Endodermal cell (in vitro differentiated cells): ENCODE results near the gene GPR34. TPM values are rescaled to one million over a fixed set of nuclear protein-coding genes. Genes with fewer than 3 reads are reported as not detected.

ENCODE experiments used
- DNase-seq: peaks from one replicate; pipeline ENCODE4 v3.0.0-alpha.2; 2017
- H3K27ac ChIP-seq: 2 replicates; pipeline ENCODE4 v1.5.1; 2013; ENCODE audit warnings: mild to moderate bottlenecking, low read depth, low read length, moderate library complexity
- H3K27me3 ChIP-seq: 2 replicates; pipeline ENCODE4 v1.6.1; 2013; ENCODE audit warnings: mild to moderate bottlenecking, low read length, moderate library complexity; ENCODE audit not compliant: insufficient read depth, control insufficient read depth, poor library complexity, severe bottlenecking
- H3K36me3 ChIP-seq: 2 replicates; pipeline ENCODE4 v1.7.0; 2013; ENCODE audit warnings: mild to moderate bottlenecking, low read length, moderate library complexity; ENCODE audit not compliant: control insufficient read depth, insufficient read depth
- H3K4me1 ChIP-seq: one replicate; pipeline ENCODE4 v1.7.0; 2013; ENCODE audit warnings: low read length; ENCODE audit not compliant: control insufficient read depth, insufficient read depth
- H3K4me3 ChIP-seq: 2 replicates; pipeline ENCODE4 v1.5.1; 2013; ENCODE audit warnings: mild to moderate bottlenecking, low read length, moderate library complexity
- H3K9ac ChIP-seq: 2 replicates; pipeline ENCODE4 v1.6.1; 2013; ENCODE audit warnings: mild to moderate bottlenecking, low read length, moderate library complexity; ENCODE audit not compliant: poor library complexity, severe bottlenecking; ENCODE audit errors: extremely low read depth
- H3K9me3 ChIP-seq: 2 replicates; pipeline ENCODE4 v1.6.1; 2013; ENCODE audit warnings: mild to moderate bottlenecking, low read length, moderate library complexity; ENCODE audit not compliant: control insufficient read depth
- H3K27ac Mint-ChIP-seq: 2 replicates; pipeline ENCODE4 v1.8.0; 2020; ENCODE audit warnings: mixed read lengths
- H3K27me3 Mint-ChIP-seq: 2 replicates; pipeline ENCODE4 v1.8.0; 2021; ENCODE audit warnings: mild to moderate bottlenecking, mixed read lengths; ENCODE audit not compliant: insufficient read depth
- H3K36me3 Mint-ChIP-seq: 2 replicates; pipeline ENCODE4 v1.8.0; 2020; ENCODE audit warnings: low read depth, mixed read lengths
- H3K4me1 Mint-ChIP-seq: 2 replicates; pipeline ENCODE4 v1.8.0; 2020; ENCODE audit warnings: mixed read lengths
- H3K4me3 Mint-ChIP-seq: 2 replicates; pipeline ENCODE4 v1.8.0; 2020; ENCODE audit warnings: mild to moderate bottlenecking, moderate library complexity, mixed read lengths
- H3K9me3 Mint-ChIP-seq: 2 replicates; pipeline ENCODE4 v1.8.0; 2020; ENCODE audit warnings: mild to moderate bottlenecking, mixed read lengths
- CTCF ChIP-seq: fragments of 200-600 bp; sonication (generic); conservative IDR thresholded peaks from 2 replicates; pipeline ENCODE4 v1.5.0; 2021; ENCODE audit warnings: antibody characterized with exemption, mild to moderate bottlenecking
- WGBS, 2 experiments: methylation state at CpG; one replicate each; pipeline versions ENCODE4 v1.1.5 to v1.1.7; 2013; ENCODE audit warnings: missing lambda C conversion rate in 2 of 2, mixed read lengths in 1 of 2; ENCODE audit not compliant: insufficient coverage in 1 of 2, insufficient read length in 1 of 2; 5-methylcytosine and 5-hydroxymethylcytosine counted together
- total RNA-seq, 2 donors: library from RNA; stranded (reverse); fragmentation: NEBNext Ultra II Directional in 1 of 2; extraction: Animal tissue kit (Norgen Biotek cat#: 25700) in 1 of 2; gene quantifications; 2 replicates in 1 of 2; 3 replicates in 1 of 2; pipeline ENCODE4 v1.2.1, GENCODE V29; 2021

Gene GPR34
- total RNA-seq, 2 donors from 2014 or later = not detected

DNA sequence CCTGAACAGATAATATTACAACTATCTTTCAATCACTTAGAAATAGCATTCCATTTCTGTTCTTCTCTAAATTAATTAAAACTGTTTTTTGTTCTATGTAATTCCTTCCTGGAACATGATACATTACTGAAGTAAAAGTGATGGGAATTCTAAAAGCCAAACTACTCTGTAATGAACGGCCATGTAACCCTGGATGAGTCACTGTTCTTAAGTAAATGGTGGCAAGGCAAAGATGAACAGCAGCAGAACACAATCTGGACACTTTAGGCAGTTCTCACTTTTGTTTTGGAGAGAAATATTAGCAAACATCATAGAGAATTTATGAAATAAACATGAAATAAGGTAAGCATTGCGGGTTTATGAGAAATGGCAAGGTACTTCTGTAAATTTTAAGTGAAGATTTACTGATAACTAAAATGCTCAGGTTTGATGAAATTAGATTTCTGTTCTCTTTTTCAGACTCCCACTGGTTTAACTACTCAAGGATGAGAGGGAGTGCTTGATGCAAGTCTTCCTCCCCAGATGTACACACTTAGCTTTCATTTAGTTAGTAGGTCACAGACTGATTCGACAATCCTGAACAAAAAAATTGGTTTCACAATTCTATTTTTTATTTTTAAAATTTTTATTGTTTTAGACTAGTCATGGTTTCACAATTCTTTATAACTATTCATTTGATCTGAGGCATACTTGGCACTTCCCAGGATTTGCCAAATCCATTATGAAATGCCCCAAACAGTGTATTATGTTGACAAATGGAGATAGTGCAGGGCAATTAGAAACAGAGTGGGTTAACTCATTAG is 34.2 kb downstream of the GPR34 start:
- H3K9me3 ChIP-seq = peaks cover 28% of the 10 kb centered on the region
- TF ChIP-seq CTCF = no peak
- no peaks in the 10 kb centered on the region for H3K27me3 Mint-ChIP-seq
- H3K4me3 Mint-ChIP-seq = no peak overlapping the region
- peaks cover 42% of the 10 kb centered on the region for H3K9me3 Mint-ChIP-seq
- H3K27ac Mint-ChIP-seq = no peak overlapping the region
- no peak overlapping the region for H3K27ac ChIP-seq
- H3K4me3 ChIP-seq = no peak overlapping the region
- no peaks in the 10 kb centered on the region for H3K4me1 ChIP-seq
- H3K36me3 ChIP-seq = peaks cover 6% of the 10 kb centered on the region
- H3K9ac ChIP-seq = no peak overlapping the region
- no peak for DNase-seq
- 100% methylated on average over 2 of the region's 3 CpGs; no CpG with 5 or more reads in 1 of the 2 experiments for WGBS, 2 experiments
- peaks cover 16% of the 10 kb centered on the region for H3K36me3 Mint-ChIP-seq
- no peaks in the 10 kb centered on the region for H3K27me3 ChIP-seq
- H3K4me1 Mint-ChIP-seq = peaks cover 5% of the 10 kb centered on the region

- Mint-ChIP-seq H3K4me3 (no peak within 1 kb of the TSS), H3K27ac (no peak within 1 kb of the TSS), H3K27me3 (no peaks in the 10 kb centered on the region), H3K36me3 (peaks cover 13% of the 10 kb centered on the region), H3K4me1 (peaks cover 2% of the 10 kb centered on the region), H3K9me3 (peaks cover 34% of the 10 kb centered on the region)
- Histone ChIP-seq H3K36me3 (peaks cover 6% of the 10 kb centered on the region), H3K4me3 (no peak within 1 kb of the TSS), H3K27ac (no peak within 1 kb of the TSS), H3K27me3 (no peaks in the 10 kb centered on the region), H3K9ac (no peak within 1 kb of the TSS), H3K9me3 (peaks cover 20% of the 10 kb centered on the region), H3K4me1 (no peaks in the 10 kb centered on the region)
- no CpG with 5 or more reads among the region's 2 CpGs for WGBS, 2 experiments
- TF ChIP-seq CTCF = no peak
- no peak for DNase-seq
Observed at GRCh38 chrX:41723826-41724225, 35.1 kb downstream of the GPR34 start, which contains the start of gene GPR82. GPR82 (plus strand) TSS chrX:41724181; CDS start chrX:41727027, 2,846 bp downstream.

DNA sequence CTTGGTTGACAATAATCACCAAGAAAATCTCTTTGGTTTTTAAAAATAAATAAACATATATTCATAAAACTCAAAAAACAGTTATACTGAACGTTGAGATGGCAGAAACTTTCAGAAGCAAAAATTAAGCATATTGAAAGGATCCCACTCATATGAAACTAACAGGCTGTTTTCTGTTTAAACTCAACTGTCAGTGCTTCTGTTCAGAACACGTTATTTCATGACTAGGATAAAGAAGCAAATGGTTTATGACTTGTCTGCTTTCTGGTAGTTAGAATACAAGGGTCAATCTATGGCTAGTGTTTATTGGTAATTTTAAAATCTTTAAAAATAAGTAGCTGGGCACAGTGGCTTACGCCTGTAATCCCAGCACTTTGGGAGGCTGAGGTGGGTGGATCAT is 39.4 kb downstream of the GPR34 start:
- no peak overlapping the region for H3K9ac ChIP-seq
- no peak overlapping the region for H3K4me3 Mint-ChIP-seq
- H3K27ac ChIP-seq = no peak overlapping the region
- H3K9me3 ChIP-seq = no peaks in the 10 kb centered on the region
- no peaks in the 10 kb centered on the region for H3K36me3 ChIP-seq
- H3K4me3 ChIP-seq = no peak overlapping the region
- 100% methylated on average over 2 of the region's 3 CpGs; no CpG with 5 or more reads in 1 of the 2 experiments for WGBS, 2 experiments
- no peaks in the 10 kb centered on the region for H3K4me1 Mint-ChIP-seq
- H3K27me3 ChIP-seq = no peaks in the 10 kb centered on the region
- H3K27ac Mint-ChIP-seq = no peak overlapping the region
- H3K27me3 Mint-ChIP-seq = no peaks in the 10 kb centered on the region
- peaks cover 17% of the 10 kb centered on the region for H3K9me3 Mint-ChIP-seq
- no peak for TF ChIP-seq CTCF
- H3K4me1 ChIP-seq = no peaks in the 10 kb centered on the region
- DNase-seq = no peak
- no peaks in the 10 kb centered on the region for H3K36me3 Mint-ChIP-seq
